Upper lobe of left lung (tissue), 6 donors: Measurements from ENCODE around the gene TMEM135. TPM values are rescaled to one million over a fixed set of nuclear protein-coding genes. Genes with fewer than 3 reads are reported as not detected.

Experiments used
- ATAC-seq, 2 donors: fragments of 200-7000 bp; cut with Tn5 transposase; one replicate each; pipeline ENCODE4 v1.9.1; 2022; ENCODE audit warnings: mild to moderate bottlenecking in 2 of 2, moderate library complexity in 2 of 2; ENCODE audit not compliant: low FRiP score in 2 of 2
- DNase-seq, 2 donors: peaks; one replicate each; pipeline ENCODE4 v3.0.0-alpha.2; 2019 to 2020
- H3K27ac ChIP-seq, 4 donors: fragments of 200-600 bp; sonication (generic); one replicate each; pipeline ENCODE4 v1.5.1; 2016 to 2019
- H3K27me3 ChIP-seq, 4 donors: fragments of 200-600 bp; sonication (generic); one replicate each; pipeline ENCODE4 v1.5.1; 2017 to 2019
- H3K36me3 ChIP-seq, 4 donors: fragments of 200-600 bp; sonication (generic); one replicate each; pipeline ENCODE4 v1.5.1; 2016 to 2019
- H3K4me1 ChIP-seq, 4 donors: fragments of 200-600 bp; sonication (generic); one replicate each; pipeline ENCODE4 v1.5.1; 2018 to 2019
- H3K4me3 ChIP-seq, 4 donors: fragments of 200-600 bp; sonication (generic); one replicate each; pipeline ENCODE4 v1.5.1; 2017 to 2019; ENCODE audit warnings: mild to moderate bottlenecking in 2 of 4, moderate library complexity in 1 of 4
- H3K9me3 ChIP-seq, 4 donors: fragments of 200-600 bp; sonication (generic); one replicate each; pipeline ENCODE4 v1.5.1; 2018 to 2019
- CTCF ChIP-seq, 6 experiments: fragments of 450-650 bp in 4 of 6; fragments of 200-600 bp in 2 of 6; sonication (generic) in 2 of 6; IDR thresholded peaks; one replicate each; pipeline ENCODE4 v1.5.1; 2016 to 2019; ENCODE audit warnings: antibody characterized with exemption in 6 of 6
- EP300 ChIP-seq, 4 donors: sonication (generic); formaldehyde crosslinking; IDR thresholded peaks; one replicate each; pipeline ENCODE4 v1.5.1; 2017; ENCODE audit warnings: antibody characterized with exemption in 4 of 4, control low read depth in 2 of 4
- POLR2A ChIP-seq, 4 donors: fragments of 450-650 bp; IDR thresholded peaks; one replicate each; pipeline ENCODE4 v1.5.1; 2016 to 2017; ENCODE audit warnings: antibody characterized with exemption in 4 of 4, mild to moderate bottlenecking in 2 of 4
- POLR2AphosphoS5 ChIP-seq, 2 donors: sonication (generic); formaldehyde crosslinking; IDR thresholded peaks; one replicate each; pipeline ENCODE4 v1.5.1; 2017; ENCODE audit warnings: antibody characterized with exemption in 2 of 2
- WGBS, 2 donors: methylation state at CpG; one replicate each; pipeline ENCODE4 v1.1.5; 2017 to 2018; 5-methylcytosine and 5-hydroxymethylcytosine counted together
- total RNA-seq, 6 donors: library from RNA; depleted of rRNA in 4 of 6; stranded (reverse); fragments of >200 nt in 4 of 6; gene quantifications; one replicate each; pipeline versions ENCODE4 v1.1.0 to v1.2.1, GENCODE V29; 2016 to 2021
- donor health status: DM: no; HTN: no; CAD: no; lungs with moderate emphysema.
- donor health status: DM: no; HTN: yes; CAD: no; lungs with severe emphysema.

TMEM135 gene
- total RNA-seq, 6 donors from 2014 or later: 12.6 to 33.5 (median 19.1) TPM

- no peaks in the 10 kb centered on the region for H3K27me3 ChIP-seq
- H3K27ac ChIP-seq: no peak overlapping the region
- 62 to 66% methylated on average over 1 of the region's 1 CpG for WGBS, 2 donors
- DNase-seq (no peak), ATAC-seq (no peak)
- H3K4me1 ChIP-seq: peaks cover 0 to 7% (median 1%) of the 10 kb centered on the region in 4 donors
- H3K4me3 ChIP-seq: no peak overlapping the region
- TF ChIP-seq CTCF (IDR thresholded peaks at IDR 0.05) (no peak), EP300 (IDR thresholded peaks at IDR 0.05) (no peak), POLR2AphosphoS5 (IDR thresholded peaks at IDR 0.05) (no peak), POLR2A (IDR thresholded peaks at IDR 0.05) (no peak)
- no peaks in the 10 kb centered on the region for H3K36me3 ChIP-seq
- H3K9me3 ChIP-seq: no peaks in the 10 kb centered on the region
These were observed 222.0 kb downstream of the TMEM135 start for GRCh38 chr11:87259736-87260135.

- ATAC-seq: no peak
These were observed 223.1 kb downstream of the TMEM135 start for GRCh38 chr11:87260811-87261210.

GRCh38 chr11:87263264-87263838 is 225.6 kb downstream of the TMEM135 start:
- DNase-seq (no peak), ATAC-seq (no peak)
- Histone ChIP-seq H3K36me3 (no peaks in the 10 kb centered on the region), H3K4me1 (peaks cover 0 to 7% (median 1%) of the 10 kb centered on the region in 4 donors), H3K27ac (no peak overlapping the region), H3K27me3 (no peaks in the 10 kb centered on the region), H3K4me3 (no peak overlapping the region), H3K9me3 (no peaks in the 10 kb centered on the region)
- 33 to 34% methylated on average over 2 of the region's 2 CpGs for WGBS, 2 donors
- TF ChIP-seq POLR2AphosphoS5 (IDR thresholded peaks at IDR 0.05) (no peak), EP300 (IDR thresholded peaks at IDR 0.05) (no peak)

More at GRCh38 chr11:87260811-87261210, 223.1 kb downstream of the TMEM135 start:
- H3K27ac ChIP-seq: no peak overlapping the region
- peaks cover 0 to 7% (median 1%) of the 10 kb centered on the region in 4 donors for H3K4me1 ChIP-seq
- TF ChIP-seq EP300 (IDR thresholded peaks at IDR 0.05) (no peak), POLR2A (IDR thresholded peaks at IDR 0.05) (no peak), CTCF (IDR thresholded peaks at IDR 0.05) (no peak), POLR2AphosphoS5 (IDR thresholded peaks at IDR 0.05) (no peak)
- WGBS, 2 donors: 65 to 75% methylated on average over 3 of the region's 3 CpGs
- H3K27me3 ChIP-seq: no peaks in the 10 kb centered on the region
- H3K36me3 ChIP-seq: no peaks in the 10 kb centered on the region
- no peak overlapping the region for H3K4me3 ChIP-seq
- no peak for DNase-seq
- no peaks in the 10 kb centered on the region for H3K9me3 ChIP-seq

GRCh38 chr11:87263979-87264378 is 226.2 kb downstream of the TMEM135 start:
- no peak overlapping the region for H3K4me3 ChIP-seq
- H3K27me3 ChIP-seq: no peaks in the 10 kb centered on the region
- H3K4me1 ChIP-seq: peaks cover 0 to 7% (median 1%) of the 10 kb centered on the region in 4 donors
- no peaks in the 10 kb centered on the region for H3K9me3 ChIP-seq
- no peak overlapping the region for H3K27ac ChIP-seq
- DNase-seq: no peak
- no peak for ATAC-seq
- H3K36me3 ChIP-seq: no peaks in the 10 kb centered on the region
- no peak for TF ChIP-seq CTCF (IDR thresholded peaks at IDR 0.05)
- no peak for TF ChIP-seq EP300 (IDR thresholded peaks at IDR 0.05)
- no peak for TF ChIP-seq POLR2A (IDR thresholded peaks at IDR 0.05)
- no peak for TF ChIP-seq POLR2AphosphoS5 (IDR thresholded peaks at IDR 0.05)

GRCh38 chr11:87265132-87265531 is 227.4 kb downstream of the TMEM135 start:
- DNase-seq (no peak), ATAC-seq (no peak)
- peaks cover 0 to 4% (median 0%) of the 10 kb centered on the region in 4 donors for H3K4me1 ChIP-seq
- no peak overlapping the region for H3K27ac ChIP-seq
- no peaks in the 10 kb centered on the region for H3K36me3 ChIP-seq
- H3K4me3 ChIP-seq: no peak overlapping the region
- H3K27me3 ChIP-seq: no peaks in the 10 kb centered on the region
- no peaks in the 10 kb centered on the region for H3K9me3 ChIP-seq
- TF ChIP-seq POLR2AphosphoS5 (IDR thresholded peaks at IDR 0.05) (no peak), EP300 (IDR thresholded peaks at IDR 0.05) (no peak), POLR2A (IDR thresholded peaks at IDR 0.05) (no peak), CTCF (IDR thresholded peaks at IDR 0.05) (no peak)
